ENCODE measurements around the gene SP3. TPM values are rescaled to one million over a fixed set of nuclear protein-coding genes. Genes with fewer than 3 reads are reported as not detected.

Gene SP3
- total RNA-seq, 1 donor = 129 TPM

GRCh38 chr2:174003720-174004695 is 38.8 kb upstream of the SP3 start:
- H3K4me3 ChIP-seq (ENCODE audit: low read depth, low read length) = no peak overlapping the region
- DNase-seq (ENCODE audit: low read depth) = no peak
- no peak for TF ChIP-seq CTCF (IDR thresholded peaks at IDR 0.05; ENCODE audit: insufficient read depth, low read depth, low read length)

- TF ChIP-seq CTCF (IDR thresholded peaks at IDR 0.05; ENCODE audit: insufficient read depth, low read depth, low read length) = no peak
- H3K4me3 ChIP-seq (ENCODE audit: low read depth, low read length) = no peak overlapping the region
- no peak for DNase-seq (ENCODE audit: low read depth)
These were observed 37.5 kb upstream of the SP3 start for GRCh38 chr2:174002679-174003078.

GRCh38 chr2:174001107-174001506 is 35.9 kb upstream of the SP3 start:
- no peak for TF ChIP-seq CTCF (IDR thresholded peaks at IDR 0.05; ENCODE audit: insufficient read depth, low read depth, low read length)
- no peak overlapping the region for H3K4me3 ChIP-seq (ENCODE audit: low read depth, low read length)
- DNase-seq (ENCODE audit: low read depth) = no peak

GRCh38 chr2:173999724-174000123 is 34.6 kb upstream of the SP3 start:
- TF ChIP-seq CTCF (IDR thresholded peaks at IDR 0.05; ENCODE audit: insufficient read depth, low read depth, low read length) = no peak
- H3K4me3 ChIP-seq (ENCODE audit: low read depth, low read length) = no peak overlapping the region
- no peak for DNase-seq (ENCODE audit: low read depth)

- no peak overlapping the region for H3K4me3 ChIP-seq (ENCODE audit: low read depth, low read length)
- TF ChIP-seq CTCF (IDR thresholded peaks at IDR 0.05; ENCODE audit: insufficient read depth, low read depth, low read length) = no peak
- DNase-seq (ENCODE audit: low read depth) = no peak
These were observed 34.1 kb upstream of the SP3 start for GRCh38 chr2:173999272-173999671.

GRCh38 chr2:173998386-173998785 is 33.2 kb upstream of the SP3 start:
- DNase-seq (ENCODE audit: low read depth) = no peak
- no peak overlapping the region for H3K4me3 ChIP-seq (ENCODE audit: low read depth, low read length)
- no peak for TF ChIP-seq CTCF (IDR thresholded peaks at IDR 0.05; ENCODE audit: insufficient read depth, low read depth, low read length)

Measured in fibroblast of villous mesenchyme (primary cell).